Measurements from ENCODE around the gene B3GNT8. TPM values are rescaled to one million over a fixed set of nuclear protein-coding genes. Genes with fewer than 3 reads are reported as not detected.

The B3GNT8 gene
- total and polyA plus RNA-seq, 9 of the 15 experiments (the other 6 are each of a cell fraction or from before 2014, with no cell fraction given): 0.11 to 2.9 (median 0.65) TPM; not detected in 2

DNA sequence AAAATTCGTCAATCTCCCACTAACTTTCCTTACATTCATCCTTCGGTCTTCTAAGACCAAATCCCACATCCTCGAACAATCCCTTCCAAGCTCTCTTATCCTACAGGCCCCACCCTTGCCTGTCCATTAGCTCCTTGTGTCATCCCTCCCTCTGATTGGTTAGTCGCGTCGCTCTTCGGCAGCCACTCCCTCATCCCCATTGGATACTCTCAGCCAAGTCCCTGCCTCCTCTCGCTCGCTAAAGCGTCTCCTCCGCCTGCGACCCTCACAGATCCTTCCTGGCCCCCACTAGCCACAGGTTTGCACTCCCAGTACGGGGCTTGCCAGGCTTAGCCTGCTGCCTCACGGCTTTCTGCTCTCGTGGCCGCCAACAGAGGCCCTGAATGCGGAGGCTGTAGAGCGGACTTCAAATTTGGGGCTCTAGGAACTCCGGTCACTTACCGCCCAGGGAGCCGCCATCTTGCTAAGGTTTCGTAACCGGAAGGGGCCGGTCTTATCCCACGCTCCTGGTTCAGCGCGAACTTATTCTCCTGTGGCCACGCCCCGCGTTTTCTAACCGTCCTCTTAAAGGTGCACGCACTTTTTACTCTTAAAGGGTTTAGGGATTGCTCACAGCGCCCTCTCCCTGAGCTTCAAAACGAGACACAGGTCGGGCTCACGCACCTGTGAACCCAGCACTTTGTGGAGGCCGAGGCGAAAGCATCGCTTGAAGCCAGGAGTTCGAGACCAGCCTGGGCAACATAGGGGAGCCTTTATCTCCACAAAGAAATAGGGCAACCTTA lies 12.5 kb upstream of the B3GNT8 start, which contains the start of gene DMAC2 (continued):
- TF ChIP-seq, protein P1, sequence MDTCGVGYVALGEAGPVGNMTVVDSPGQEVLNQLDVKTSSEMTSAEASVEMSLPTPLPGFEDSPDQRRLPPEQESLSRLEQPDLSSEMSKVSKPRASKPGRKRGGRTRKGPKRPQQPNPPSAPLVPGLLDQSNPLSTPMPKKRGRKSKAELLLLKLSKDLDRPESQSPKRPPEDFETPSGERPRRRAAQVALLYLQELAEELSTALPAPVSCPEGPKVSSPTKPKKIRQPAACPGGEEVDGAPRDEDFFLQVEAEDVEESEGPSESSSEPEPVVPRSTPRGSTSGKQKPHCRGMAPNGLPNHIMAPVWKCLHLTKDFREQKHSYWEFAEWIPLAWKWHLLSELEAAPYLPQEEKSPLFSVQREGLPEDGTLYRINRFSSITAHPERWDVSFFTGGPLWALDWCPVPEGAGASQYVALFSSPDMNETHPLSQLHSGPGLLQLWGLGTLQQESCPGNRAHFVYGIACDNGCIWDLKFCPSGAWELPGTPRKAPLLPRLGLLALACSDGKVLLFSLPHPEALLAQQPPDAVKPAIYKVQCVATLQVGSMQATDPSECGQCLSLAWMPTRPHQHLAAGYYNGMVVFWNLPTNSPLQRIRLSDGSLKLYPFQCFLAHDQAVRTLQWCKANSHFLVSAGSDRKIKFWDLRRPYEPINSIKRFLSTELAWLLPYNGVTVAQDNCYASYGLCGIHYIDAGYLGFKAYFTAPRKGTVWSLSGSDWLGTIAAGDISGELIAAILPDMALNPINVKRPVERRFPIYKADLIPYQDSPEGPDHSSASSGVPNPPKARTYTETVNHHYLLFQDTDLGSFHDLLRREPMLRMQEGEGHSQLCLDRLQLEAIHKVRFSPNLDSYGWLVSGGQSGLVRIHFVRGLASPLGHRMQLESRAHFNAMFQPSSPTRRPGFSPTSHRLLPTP (IDR thresholded peaks at IDR 0.05; ENCODE audit: borderline replicate concordance, extremely low read depth, insufficient read length): peak; percentile 79
- TF ChIP-seq, protein P2, sequence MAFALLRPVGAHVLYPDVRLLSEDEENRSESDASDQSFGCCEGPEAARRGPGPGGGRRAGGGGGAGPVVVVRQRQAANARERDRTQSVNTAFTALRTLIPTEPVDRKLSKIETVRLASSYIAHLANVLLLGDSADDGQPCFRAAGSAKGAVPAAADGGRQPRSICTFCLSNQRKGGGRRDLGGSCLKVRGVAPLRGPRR (CRISPR knock-in tag; IDR thresholded peaks at IDR 0.05): no peak
- TF ChIP-seq ZSCAN32 (CRISPR knock-in tag; IDR thresholded peaks at IDR 0.05) (no peak), MBD2 (IDR thresholded peaks at IDR 0.05; ENCODE audit: borderline replicate concordance, low read depth) (peak; percentile 66), CHCHD3 (CRISPR knock-in tag; IDR thresholded peaks at IDR 0.05) (no peak), ZNF232 (CRISPR knock-in tag; IDR thresholded peaks at IDR 0.05) (no peak), RBM14 (IDR thresholded peaks at IDR 0.05; ENCODE audit: borderline replicate concordance, insufficient read depth, low read depth, low read length) (no peak), KLF10 (CRISPR knock-in tag; IDR thresholded peaks at IDR 0.05) (no peak), ZFP30 (CRISPR knock-in tag; IDR thresholded peaks at IDR 0.05; ENCODE audit: borderline replicate concordance) (no peak), NCOA2 (IDR thresholded peaks at IDR 0.05; ENCODE audit: partially characterized antibody in 2 of 2) (no peak), HNRNPUL1 (IDR thresholded peaks at IDR 0.05; ENCODE audit: low read length) (no peak), HLTF (IDR thresholded peaks at IDR 0.05) (no peak), FUS (optimal IDR thresholded peaks at IDR 0.05; ENCODE audit: low read depth, low read length) (no peak), BRD9 (IDR thresholded peaks at IDR 0.05; ENCODE audit: low read depth, partially characterized antibody) (no peak), SRSF9 (IDR thresholded peaks at IDR 0.05; ENCODE audit: borderline replicate concordance, low read depth, low read length) (no peak), ZNF121 (CRISPR knock-in tag; conservative IDR thresholded peaks at IDR 0.05) (no peak), SMAD3 (CRISPR knock-in tag; conservative IDR thresholded peaks at IDR 0.05) (no peak), RCOR1 (IDR thresholded peaks at IDR 0.05; ENCODE audit: borderline replicate concordance in 1 of 2, low read depth in 2 of 2, low read length in 2 of 2) (no peak; a peak in 1 of 4 replicates), ZFP1 (CRISPR knock-in tag; IDR thresholded peaks at IDR 0.05) (no peak)
- TF ChIP-seq, protein P3, sequence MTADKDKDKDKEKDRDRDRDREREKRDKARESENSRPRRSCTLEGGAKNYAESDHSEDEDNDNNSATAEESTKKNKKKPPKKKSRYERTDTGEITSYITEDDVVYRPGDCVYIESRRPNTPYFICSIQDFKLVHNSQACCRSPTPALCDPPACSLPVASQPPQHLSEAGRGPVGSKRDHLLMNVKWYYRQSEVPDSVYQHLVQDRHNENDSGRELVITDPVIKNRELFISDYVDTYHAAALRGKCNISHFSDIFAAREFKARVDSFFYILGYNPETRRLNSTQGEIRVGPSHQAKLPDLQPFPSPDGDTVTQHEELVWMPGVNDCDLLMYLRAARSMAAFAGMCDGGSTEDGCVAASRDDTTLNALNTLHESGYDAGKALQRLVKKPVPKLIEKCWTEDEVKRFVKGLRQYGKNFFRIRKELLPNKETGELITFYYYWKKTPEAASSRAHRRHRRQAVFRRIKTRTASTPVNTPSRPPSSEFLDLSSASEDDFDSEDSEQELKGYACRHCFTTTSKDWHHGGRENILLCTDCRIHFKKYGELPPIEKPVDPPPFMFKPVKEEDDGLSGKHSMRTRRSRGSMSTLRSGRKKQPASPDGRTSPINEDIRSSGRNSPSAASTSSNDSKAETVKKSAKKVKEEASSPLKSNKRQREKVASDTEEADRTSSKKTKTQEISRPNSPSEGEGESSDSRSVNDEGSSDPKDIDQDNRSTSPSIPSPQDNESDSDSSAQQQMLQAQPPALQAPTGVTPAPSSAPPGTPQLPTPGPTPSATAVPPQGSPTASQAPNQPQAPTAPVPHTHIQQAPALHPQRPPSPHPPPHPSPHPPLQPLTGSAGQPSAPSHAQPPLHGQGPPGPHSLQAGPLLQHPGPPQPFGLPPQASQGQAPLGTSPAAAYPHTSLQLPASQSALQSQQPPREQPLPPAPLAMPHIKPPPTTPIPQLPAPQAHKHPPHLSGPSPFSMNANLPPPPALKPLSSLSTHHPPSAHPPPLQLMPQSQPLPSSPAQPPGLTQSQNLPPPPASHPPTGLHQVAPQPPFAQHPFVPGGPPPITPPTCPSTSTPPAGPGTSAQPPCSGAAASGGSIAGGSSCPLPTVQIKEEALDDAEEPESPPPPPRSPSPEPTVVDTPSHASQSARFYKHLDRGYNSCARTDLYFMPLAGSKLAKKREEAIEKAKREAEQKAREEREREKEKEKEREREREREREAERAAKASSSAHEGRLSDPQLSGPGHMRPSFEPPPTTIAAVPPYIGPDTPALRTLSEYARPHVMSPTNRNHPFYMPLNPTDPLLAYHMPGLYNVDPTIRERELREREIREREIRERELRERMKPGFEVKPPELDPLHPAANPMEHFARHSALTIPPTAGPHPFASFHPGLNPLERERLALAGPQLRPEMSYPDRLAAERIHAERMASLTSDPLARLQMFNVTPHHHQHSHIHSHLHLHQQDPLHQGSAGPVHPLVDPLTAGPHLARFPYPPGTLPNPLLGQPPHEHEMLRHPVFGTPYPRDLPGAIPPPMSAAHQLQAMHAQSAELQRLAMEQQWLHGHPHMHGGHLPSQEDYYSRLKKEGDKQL (CRISPR knock-in tag; IDR thresholded peaks at IDR 0.05; ENCODE audit: borderline replicate concordance): no peak

All from K562 (cell line).